GM21447 (cell line): Measurements from ENCODE around the gene LMTK3.

Experiments used
- ATAC-seq: cut with Tn5 transposase; IDR thresholded peaks from one replicate; pipeline ENCODE4 v1.9.1; 2021; ENCODE audit not compliant: unreplicated experiment

Gene LMTK3

GRCh38 chr19:48452289-48453190 is 59.1 kb downstream of the LMTK3 start:
- no peak for ATAC-seq

GRCh38 chr19:48451624-48452023 is 60.0 kb downstream of the LMTK3 start:
- ATAC-seq = no peak

GRCh38 chr19:48450863-48451262 is 60.8 kb downstream of the LMTK3 start:
- ATAC-seq = no peak

- no peak for ATAC-seq
Observed at GRCh38 chr19:48450441-48450840, 61.2 kb downstream of the LMTK3 start.

- no peak for ATAC-seq
Observed at GRCh38 chr19:48448563-48448962, 63.1 kb downstream of the LMTK3 start.

GRCh38 chr19:48446579-48446978 is 65.1 kb downstream of the LMTK3 start:
- ATAC-seq = no peak

GRCh38 chr19:48445606-48446481 is 65.8 kb downstream of the LMTK3 start, which contains the start of gene GRWD1:
GRWD1 (plus strand) TSS chr19:48445983; CDS start chr19:48446006, 23 bp downstream.
- ATAC-seq = peak; percentile 81

- peak; percentile 33 for ATAC-seq
Observed at GRCh38 chr19:48445256-48445605, 66.4 kb downstream of the LMTK3 start.

GRCh38 chr19:48444936-48445200 is 66.8 kb downstream of the LMTK3 start:
- no peak for ATAC-seq

- ATAC-seq = no peak
Observed at GRCh38 chr19:48444129-48444935, 67.3 kb downstream of the LMTK3 start.

GRCh38 chr19:48443731-48444128 is 67.9 kb downstream of the LMTK3 start:
- no peak for ATAC-seq

GRCh38 chr19:48443256-48443655 is 68.4 kb downstream of the LMTK3 start:
- no peak for ATAC-seq

GRCh38 chr19:48442116-48443035 is 69.3 kb downstream of the LMTK3 start:
- no peak for ATAC-seq

GRCh38 chr19:48441360-48442050 is 70.1 kb downstream of the LMTK3 start:
- no peak for ATAC-seq

GRCh38 chr19:48436586-48436985 is 75.0 kb downstream of the LMTK3 start:
- ATAC-seq = no peak
